Endothelial cell of umbilical vein (primary cell): ENCODE measurements around the gene DRC1. TPM values are rescaled to one million over a fixed set of nuclear protein-coding genes. Genes with fewer than 3 reads are reported as not detected.

Source experiments
- BruUV-seq: library from RNA; stranded (reverse); fragments of 400-500 nt; replicated peaks from 2 replicates; lab custom pipeline; 2021; lab: Mats Ljungman, UMichigan
- CTCF ChIA-PET: fragments of 300-600, 350-600 bp; sonication (Branson Sonifier 250); formaldehyde crosslinking; loops from one replicate; lab custom pipeline; 2021; ENCODE audit warnings: antibody characterized with exemption, inconsistent platforms; lab: Charles Lee
- POLR2A ChIA-PET: fragments of 300-600, 350-600 bp; sonication (Branson Sonifier 250); formaldehyde crosslinking; loops from one replicate; lab custom pipeline; 2021; ENCODE audit warnings: antibody characterized with exemption, inconsistent platforms; lab: Charles Lee
- DNase-seq: peaks from one replicate; pipeline ENCODE4 v3.0.0-alpha.2; 2011; ENCODE audit warnings: low read depth, low spot score
- FAIRE-seq: peaks from 2 replicates; lab custom pipeline; 2011; peaks lifted over from hg19 to GRCh38; lab: Jason Lieb, UNC
- H2AFZ ChIP-seq: 2 replicates; pipeline ENCODE4 v1.6.0; 2012; ENCODE audit warnings: low read depth, low read length, control low read depth, inconsistent platforms
- H3K27ac ChIP-seq: 2 replicates; pipeline ENCODE4 v1.5.1; 2011; ENCODE audit warnings: low read depth, mild to moderate bottlenecking, control low read depth, low read length, moderate library complexity; ENCODE audit not compliant: insufficient read depth
- H3K27me3 ChIP-seq, 2 experiments: 2 replicates each; pipeline versions ENCODE4 v1.6.0 to v1.6.1; 2011; ENCODE audit warnings: low read length in 2 of 2, mixed read lengths in 1 of 2; ENCODE audit not compliant: control insufficient read depth in 2 of 2, insufficient read depth in 2 of 2
- H3K36me3 ChIP-seq, 2 experiments: 2 replicates in 1 of 2; 3 replicates in 1 of 2; pipeline ENCODE4 v1.5.1; 2011; ENCODE audit warnings: low read length in 2 of 2, mild to moderate bottlenecking in 1 of 2, moderate library complexity in 1 of 2; ENCODE audit not compliant: control insufficient read depth in 2 of 2, insufficient read depth in 2 of 2; ENCODE audit errors: extremely low read depth in 1 of 2
- H3K4me1 ChIP-seq: 3 replicates; pipeline ENCODE4 v1.5.1; 2011; ENCODE audit warnings: mild to moderate bottlenecking, low read length; ENCODE audit not compliant: control insufficient read depth, insufficient read depth; ENCODE audit errors: extremely low read depth
- H3K4me2 ChIP-seq: 2 replicates; pipeline ENCODE4 v1.6.1; 2011; ENCODE audit warnings: low read length, control low read depth, mixed read lengths; ENCODE audit not compliant: insufficient read depth
- H3K4me3 ChIP-seq, 3 experiments: fragments of 200-600 bp in 1 of 3; sonication (generic), shearing (Covaris generic) in 1 of 3; replicated peaks in 1 of 3; 2 replicates each; pipeline ENCODE4 v1.5.1; 2011 to 2016; ENCODE audit warnings: control low read depth in 3 of 3, low read length in 3 of 3, mild to moderate bottlenecking in 2 of 3, inconsistent platforms in 1 of 3, low read depth in 1 of 3, moderate library complexity in 1 of 3; ENCODE audit not compliant: insufficient read depth in 1 of 3
- H3K79me2 ChIP-seq: 2 replicates; pipeline ENCODE4 v1.6.0; 2012; ENCODE audit warnings: low read length, inconsistent platforms; ENCODE audit not compliant: control insufficient read depth, insufficient read depth
- H3K9ac ChIP-seq: replicated peaks from 2 replicates; pipeline ENCODE3; 2011; ENCODE audit warnings: low read length, control low read depth; ENCODE audit not compliant: insufficient read depth; ENCODE audit errors: extremely low read depth
- H3K9me1 ChIP-seq: replicated peaks from 3 replicates; pipeline ENCODE4 v1.6.0; 2011; ENCODE audit warnings: mild to moderate bottlenecking, low read length; ENCODE audit not compliant: control insufficient read depth, insufficient read depth; ENCODE audit errors: extremely low read depth
- H3K9me3 ChIP-seq: replicated peaks from 2 replicates; pipeline ENCODE4 v1.5.1; 2012; ENCODE audit warnings: low read length, inconsistent platforms; ENCODE audit not compliant: control insufficient read depth, insufficient read depth
- H4K20me1 ChIP-seq: replicated peaks from 2 replicates; pipeline ENCODE3; 2011; ENCODE audit warnings: mild to moderate bottlenecking, low read length; ENCODE audit not compliant: control insufficient read depth, insufficient read depth; ENCODE audit errors: extremely low read depth
- CTCF ChIP-seq, 2 donors: IDR thresholded peaks; 1 replicate in 1 of 2; 2 replicates in 1 of 2; pipeline ENCODE4 v1.5.1; 2011; ENCODE audit warnings: low read length in 2 of 2, mild to moderate bottlenecking in 2 of 2, moderate library complexity in 2 of 2, control low read depth in 1 of 2, inconsistent platforms in 1 of 2, low read depth in 1 of 2; ENCODE audit not compliant: insufficient read depth in 1 of 2; ENCODE audit errors: extremely low read depth in 1 of 2
- EZH2 ChIP-seq: IDR thresholded peaks from 2 replicates; pipeline ENCODE4 v1.6.1; 2012; ENCODE audit warnings: borderline replicate concordance, low read depth, mild to moderate bottlenecking, moderate library complexity, low read length, inconsistent platforms; ENCODE audit not compliant: severe bottlenecking
- FOS ChIP-seq: IDR thresholded peaks from 2 replicates; pipeline ENCODE4 v1.6.1; 2011; ENCODE audit warnings: mild to moderate bottlenecking, low read length, moderate library complexity, borderline replicate concordance; ENCODE audit not compliant: insufficient read depth
- GATA2 ChIP-seq: IDR thresholded peaks from 2 replicates; pipeline ENCODE4 v1.7.0; 2011; ENCODE audit warnings: low read depth, mild to moderate bottlenecking, moderate library complexity, mixed read lengths, low read length; ENCODE audit not compliant: insufficient read length, insufficient read depth
- JUN ChIP-seq: IDR thresholded peaks from 2 replicates; pipeline ENCODE4 v1.6.1; 2011; ENCODE audit warnings: borderline replicate concordance, low read depth; ENCODE audit not compliant: insufficient read length, insufficient read depth
- MAX ChIP-seq: IDR thresholded peaks from 2 replicates; pipeline ENCODE4 v1.6.1; 2011; ENCODE audit not compliant: insufficient read depth, insufficient read length
- MYC ChIP-seq: IDR thresholded peaks from one replicate; pipeline ENCODE4 v1.6.1; 2011; ENCODE audit warnings: mild to moderate bottlenecking, low read depth, low read length
- POLR2A ChIP-seq: IDR thresholded peaks from 2 replicates; pipeline ENCODE4 v1.6.1; 2012; ENCODE audit warnings: low read depth, mild to moderate bottlenecking, control low read depth, low read length
- POLR2AphosphoS5 ChIP-seq: IDR thresholded peaks from 2 replicates; pipeline ENCODE4 v1.6.1; 2012; ENCODE audit warnings: low read depth, mild to moderate bottlenecking, control low read depth, low read length, moderate library complexity; ENCODE audit not compliant: insufficient read depth
- dilution Hi-C: fragments of 300-500 bp; cut with MboI; formaldehyde crosslinking; loops from one replicate; pipeline ENCODE4 v1.15.0; 2019; ENCODE audit warnings: low sequenced_read_pairs; ENCODE audit not compliant: extremely low pct_ligation_motif_present
- intact Hi-C: fragments of 100-400 bp; cut with micrococcal nuclease; formaldehyde crosslinking; loops from one replicate; pipeline ENCODE4 v1.10.0; 2022
- polyA plus RNA-seq, 4 experiments: library from polyadenylated mRNA; depleted of rRNA in 3 of 4; stranded (reverse) in 3 of 4; unstranded in 1 of 4; fragments of >200 nt; gene quantifications; 2 replicates each; pipeline versions ENCODE4 v1.2.1 to v1.2.3, GENCODE V29; 2011 to 2012; ENCODE audit warnings: missing spikeins in 1 of 4
- total RNA-seq: library from RNA; stranded (reverse); gene quantifications from 2 replicates; pipeline ENCODE4 v1.2.3, GENCODE V29; 2021

Gene DRC1
- total and polyA plus RNA-seq, 2 donors (not counting 3 experiments of a cell fraction or from before 2014, with no cell fraction given), result 0.44 TPM; not detected in 1

GRCh38 chr2:26464390-26465265, 62.9 kb downstream of the DRC1 start:
- no peaks in the 10 kb centered on the region for H3K4me1 ChIP-seq
- BruUV-seq, result no TSS peak
- FAIRE-seq, result no peak
- intact Hi-C loops, result loop anchor here (5.0 kb wide), 1 partner anchor 222 kb away; the partner anchor contains the start of genes HADHA and HADHB
- no peak overlapping the region for H3K9ac ChIP-seq
- TF ChIP-seq GATA2, result no peak
- TF ChIP-seq MAX, result no peak
- no peak for TF ChIP-seq JUN
- no peak for TF ChIP-seq EZH2
- TF ChIP-seq CTCF (IDR thresholded peaks at IDR 0.05; ENCODE audit: extremely low read depth in 1 of 2, insufficient read depth in 1 of 2, low read depth in 1 of 2, low read length in 2 of 2), result no peak
- no peak for TF ChIP-seq FOS
- TF ChIP-seq POLR2AphosphoS5, result no peak
- no peak for TF ChIP-seq MYC
- no peak for TF ChIP-seq POLR2A
- H3K4me2 ChIP-seq, result no peak overlapping the region
- no peaks in the 10 kb centered on the region for H3K9me1 ChIP-seq
- dilution Hi-C loops, result no loop called here
- no peaks in the 10 kb centered on the region for H3K27me3 ChIP-seq
- H3K79me2 ChIP-seq, result no peaks in the 10 kb centered on the region
- H3K4me3 ChIP-seq, result no peak overlapping the region
- H3K27ac ChIP-seq, result no peak overlapping the region
- no peaks in the 10 kb centered on the region for H4K20me1 ChIP-seq
- no peaks in the 10 kb centered on the region for H3K36me3 ChIP-seq
- H3K9me3 ChIP-seq, result no peaks in the 10 kb centered on the region
- DNase-seq, result no peak
- CTCF ChIA-PET, result no interaction called here
- H2AFZ ChIP-seq, result no peak overlapping the region
- POLR2A ChIA-PET, result no interaction called here
